ENCODE results near the gene LY6G6C. TPM values are rescaled to one million over a fixed set of nuclear protein-coding genes. Genes with fewer than 3 reads are reported as not detected.

The LY6G6C gene
- total RNA-seq, 1 donor from 2014 or later, result not detected

DNA sequence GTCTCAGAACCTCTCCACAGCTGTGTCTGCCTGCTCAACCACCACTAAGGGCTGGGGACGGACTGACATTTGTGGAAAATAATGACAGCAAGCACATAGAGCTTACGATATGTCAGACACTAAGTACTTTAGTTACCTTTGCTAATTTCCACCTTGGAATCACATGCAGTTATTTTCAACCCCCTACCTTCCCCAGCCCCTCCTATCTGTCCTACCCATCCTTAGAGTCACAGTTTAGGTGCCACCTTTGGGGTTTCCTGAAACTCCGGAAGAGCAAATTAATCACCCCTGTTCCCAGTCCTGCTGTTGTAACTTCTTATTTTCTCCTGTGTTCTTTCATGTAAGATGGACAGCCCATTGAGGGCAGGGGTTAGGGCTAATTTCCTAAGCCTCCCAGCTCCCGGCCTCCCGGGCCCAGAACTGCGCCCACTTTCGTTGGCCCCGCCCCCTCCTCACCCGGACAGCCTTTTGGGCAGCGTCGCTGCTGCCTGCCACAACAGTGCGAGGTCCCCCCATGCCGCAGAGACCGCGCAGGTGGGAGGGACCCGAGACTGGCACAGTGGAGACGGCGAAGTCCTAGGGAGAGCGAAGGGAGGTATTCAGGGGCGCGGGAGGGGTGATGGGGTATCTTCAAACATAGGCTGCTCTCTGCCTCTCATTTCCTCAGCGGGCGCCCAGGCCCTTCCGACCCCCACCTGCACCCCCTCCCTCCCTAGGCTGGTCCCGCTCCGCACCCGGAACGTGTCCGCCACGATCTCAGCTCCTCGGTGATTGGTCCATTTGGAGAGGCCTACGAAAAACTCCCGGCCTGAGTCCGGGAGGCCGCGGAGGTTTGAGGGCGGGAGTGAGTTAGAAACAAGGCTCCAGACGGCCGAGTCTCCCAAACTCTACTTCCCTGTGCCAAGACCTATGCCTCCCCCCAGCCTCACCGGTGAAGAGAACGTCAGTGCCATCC is 6.4 kb upstream of the LY6G6C start:
- FAIRE-seq (no peak), DNase-seq (ENCODE audit: low spot score in 2 of 2) (no peak)

DNA sequence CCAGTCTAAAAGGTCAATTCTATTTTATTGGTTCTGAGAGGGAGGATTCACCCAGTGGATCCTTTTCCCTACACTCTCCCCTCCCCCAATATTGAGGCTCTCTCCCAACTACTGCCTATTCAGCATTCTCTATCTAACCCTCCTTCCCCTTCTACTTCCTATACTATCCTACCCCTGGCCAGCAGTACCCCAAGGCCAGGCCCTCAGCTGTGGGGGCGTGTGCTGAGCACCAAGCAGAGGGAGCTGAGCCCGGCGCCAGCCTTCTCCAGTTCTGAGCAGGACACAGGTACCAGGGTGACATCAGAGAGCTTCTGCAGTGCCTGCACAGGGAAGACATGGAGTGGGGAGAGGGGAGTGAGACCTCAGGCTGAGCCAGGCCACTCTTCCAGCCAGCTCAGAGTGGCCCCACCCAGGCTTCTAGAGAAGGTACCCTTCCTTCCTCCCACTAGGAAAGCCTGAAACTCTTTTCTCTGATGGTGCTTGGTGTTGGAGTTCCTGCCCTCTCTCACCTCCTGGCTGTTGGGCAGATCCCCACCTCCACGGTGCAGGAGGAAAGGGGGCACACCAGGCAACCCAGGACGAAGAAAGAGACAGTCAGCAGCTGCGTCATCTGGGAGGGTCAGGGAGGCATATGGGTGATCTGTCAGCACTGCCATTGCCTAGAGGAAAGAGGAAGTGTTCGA is 5.6 kb upstream of the LY6G6C start:
- DNase-seq (ENCODE audit: low spot score in 2 of 2), result no peak
- no peak for FAIRE-seq

- DNase-seq (ENCODE audit: low spot score in 2 of 2), result no peak
- FAIRE-seq, result no peak
These were observed 4.2 kb upstream of the LY6G6C start for GRCh38 chr6:31725502-31726350.

DNA sequence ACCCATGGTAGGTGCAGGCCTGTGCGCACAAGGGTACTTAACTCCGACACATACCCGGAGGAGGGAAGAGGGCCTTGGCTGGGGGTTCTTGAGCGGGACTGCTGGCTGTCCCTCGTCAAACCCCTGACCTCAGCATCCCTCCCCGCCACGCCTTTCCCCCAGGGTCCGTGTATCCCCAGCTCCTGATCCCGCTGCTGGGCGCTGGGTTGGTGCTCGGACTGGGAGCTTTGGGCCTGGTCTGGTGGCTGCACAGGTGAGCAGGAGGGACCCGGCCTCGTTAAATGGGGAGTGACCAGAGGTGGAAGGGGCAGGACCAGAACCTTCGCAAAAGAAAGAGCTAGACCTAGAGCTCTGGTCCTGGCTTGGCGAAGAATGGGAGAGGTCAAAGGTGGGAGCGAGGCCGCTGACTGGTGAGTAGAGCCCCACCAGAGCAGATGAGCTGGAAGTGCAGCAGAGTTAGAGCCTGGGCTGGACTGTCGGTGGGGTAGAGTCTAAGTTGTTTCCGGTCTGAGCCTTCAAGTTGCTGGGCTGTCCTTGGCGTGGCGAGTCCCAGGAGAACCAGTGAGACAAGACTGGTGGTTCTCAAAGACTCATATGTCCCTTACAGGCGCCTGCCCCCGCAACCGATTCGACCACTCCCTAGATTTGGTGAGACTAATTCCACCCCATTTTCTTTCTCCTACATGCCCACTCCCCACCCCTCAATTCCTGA is 2.6 kb upstream of the LY6G6C start:
- DNase-seq (ENCODE audit: low spot score in 2 of 2) (no peak), FAIRE-seq (no peak)

- no peak for DNase-seq (ENCODE audit: low spot score in 2 of 2)
These were observed 1.9 kb upstream of the LY6G6C start, which contains the start of gene MPIG6B for GRCh38 chr6:31723245-31723979. MPIG6B (plus strand) TSS chr6:31723373; CDS start chr6:31723384, 11 bp downstream.

GRCh38 chr6:31722173-31722572 is 627 bp upstream of the LY6G6C start:
- DNase-seq (ENCODE audit: low spot score in 2 of 2), result no peak
- no peak for FAIRE-seq

More at GRCh38 chr6:31723245-31723979, 1.9 kb upstream of the LY6G6C start, which contains the start of gene MPIG6B:
- FAIRE-seq, result no peak

DNA sequence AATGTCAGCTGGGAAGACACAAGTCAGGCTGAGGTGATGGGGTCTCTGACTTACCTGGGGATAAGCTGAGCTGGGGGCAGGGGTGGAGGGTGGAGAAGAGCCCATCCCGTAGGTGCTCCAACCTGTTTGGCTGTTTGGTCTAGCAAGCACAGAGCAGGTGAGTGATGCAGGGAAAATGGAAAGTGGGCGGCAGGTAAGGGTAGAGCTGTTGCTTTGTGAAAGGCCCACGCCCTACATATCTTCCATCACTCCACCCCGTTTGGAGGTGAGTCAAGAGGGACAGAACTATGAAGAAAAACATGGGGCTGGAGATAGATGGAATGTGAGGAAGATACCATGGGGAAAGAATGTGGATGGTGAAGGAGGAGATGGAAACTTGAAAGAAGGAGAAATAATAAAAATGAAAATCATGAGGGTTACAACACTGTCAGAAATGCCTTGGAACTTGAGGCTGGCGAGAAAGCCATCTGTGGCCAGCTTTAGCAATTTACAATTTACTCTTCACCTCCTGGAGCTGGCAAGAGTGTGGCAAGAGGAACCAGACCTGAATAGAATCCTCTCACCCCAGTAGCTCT is 1.3 kb downstream of the LY6G6C start:
- FAIRE-seq (no peak), DNase-seq (ENCODE audit: low spot score in 2 of 2) (no peak)

- no peak for DNase-seq (ENCODE audit: low spot score in 2 of 2)
- FAIRE-seq, result no peak
These were observed 2.5 kb downstream of the LY6G6C start for GRCh38 chr6:31719001-31719400.

DNA sequence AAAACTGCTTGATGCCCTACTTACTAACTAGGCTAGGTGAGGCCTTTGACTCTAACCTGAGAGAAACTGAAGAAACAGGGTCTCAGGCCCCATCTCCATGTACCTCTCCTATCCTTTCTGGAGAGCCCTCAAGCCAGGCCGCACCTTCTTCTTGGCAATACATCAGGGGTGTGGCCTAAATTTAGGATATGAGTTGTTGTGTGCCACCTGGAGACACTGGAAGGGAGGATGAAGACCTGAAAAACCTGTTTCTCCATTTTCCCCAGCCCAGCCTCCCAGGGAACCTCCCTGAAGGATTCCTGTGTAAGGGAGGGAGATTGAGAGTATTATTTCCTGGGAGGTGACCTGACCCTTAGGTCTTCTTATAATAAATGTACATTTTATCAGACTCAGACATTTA is 3.3 kb downstream of the LY6G6C start:
- DNase-seq (ENCODE audit: low spot score in 2 of 2) (no peak), FAIRE-seq (no peak)

DNA sequence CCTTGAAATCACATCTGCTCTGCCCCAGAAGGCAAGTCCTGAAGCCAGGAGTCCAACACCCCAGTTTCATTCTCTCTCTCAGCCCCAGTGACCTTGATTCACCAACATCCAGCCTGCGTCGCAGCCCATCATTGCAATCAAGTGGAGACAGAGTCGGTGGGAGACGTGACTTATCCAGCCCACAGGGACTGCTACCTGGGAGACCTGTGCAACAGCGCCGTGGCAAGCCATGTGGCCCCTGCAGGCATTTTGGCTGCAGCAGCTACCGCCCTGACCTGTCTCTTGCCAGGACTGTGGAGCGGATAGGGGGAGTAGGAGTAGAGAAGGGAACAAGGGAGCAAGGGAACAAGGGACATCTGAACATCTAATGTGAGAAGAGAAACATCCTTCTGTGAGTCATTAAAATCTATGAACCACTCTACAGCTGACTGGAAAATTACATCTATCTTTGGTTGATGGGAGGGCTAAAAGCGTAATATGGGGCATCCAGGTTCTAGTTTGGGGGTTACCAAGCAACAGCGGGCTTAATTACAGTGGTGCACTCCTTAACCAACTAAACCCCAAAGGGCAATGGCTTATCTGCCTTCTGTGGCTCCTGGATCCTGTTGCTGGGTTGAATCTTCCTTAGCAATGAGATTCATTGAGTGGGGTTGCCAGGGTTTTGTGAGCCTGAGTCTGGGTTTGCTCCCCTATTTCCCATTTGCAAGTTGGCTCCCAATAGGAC is 3.9 kb downstream of the LY6G6C start:
- FAIRE-seq (no peak), DNase-seq (ENCODE audit: low spot score in 2 of 2) (no peak)

GRCh38 chr6:31715022-31715958 is 6.3 kb downstream of the LY6G6C start, which contains the start of gene LY6G6D:
LY6G6D (plus strand) TSS chr6:31715348; CDS start chr6:31715356, 8 bp downstream.
- DNase-seq (ENCODE audit: low spot score in 2 of 2), result no peak
- FAIRE-seq, result no peak

DNA sequence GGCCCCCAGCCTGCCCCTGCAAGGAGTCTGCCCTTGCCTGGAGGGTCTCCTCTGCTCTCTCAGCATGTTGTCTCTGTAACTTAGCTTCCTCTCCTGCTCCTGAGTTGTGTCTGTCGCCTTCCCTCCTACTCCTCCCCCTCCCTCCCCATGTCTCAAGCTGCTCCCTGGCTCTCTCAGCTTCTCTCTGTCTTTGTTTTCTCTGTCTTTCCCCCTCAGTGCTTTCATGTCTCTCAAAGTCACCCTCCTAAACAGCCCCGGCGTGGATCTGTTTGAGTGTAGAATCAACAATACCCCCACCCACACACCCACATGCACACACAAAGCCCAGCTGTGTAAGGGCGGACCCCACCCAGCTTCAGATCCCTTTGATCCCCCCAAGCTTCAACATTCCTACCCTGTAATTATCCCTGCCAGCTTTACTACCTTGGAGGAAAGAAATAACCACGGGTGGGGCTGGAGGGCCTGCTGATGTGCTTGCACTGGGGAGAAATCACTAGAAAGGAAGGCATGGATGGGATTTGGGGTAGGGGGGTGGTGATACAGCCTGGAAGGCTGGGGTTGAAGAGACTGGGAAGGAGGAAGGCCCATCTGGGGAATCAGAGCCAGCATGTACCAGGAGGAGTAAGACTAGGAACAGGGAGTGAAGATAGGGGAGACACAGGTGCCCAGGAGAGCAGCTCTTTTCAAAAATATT is 7.4 kb downstream of the LY6G6C start:
- FAIRE-seq (no peak), DNase-seq (ENCODE audit: low spot score in 2 of 2) (no peak)

DNA sequence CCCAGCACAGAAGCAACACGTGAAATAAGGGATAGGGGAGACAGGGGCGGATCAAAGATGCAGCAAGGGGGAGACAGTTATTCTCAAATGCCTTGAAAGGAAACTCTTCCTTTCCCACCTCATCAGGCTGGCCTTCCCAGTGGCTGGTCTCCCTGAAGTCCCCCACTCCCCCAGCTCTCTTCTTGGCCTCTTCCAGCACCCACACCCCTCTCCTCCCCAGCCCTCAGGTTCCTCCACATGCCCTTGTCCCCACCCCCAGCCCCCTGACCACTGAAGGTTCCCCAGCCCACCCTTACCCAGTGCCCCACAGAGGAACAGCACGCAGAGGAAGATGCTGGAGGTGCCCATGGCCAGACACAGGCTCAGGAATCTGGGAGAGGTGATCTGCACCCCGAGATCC is 8.1 kb downstream of the LY6G6C start:
- FAIRE-seq (no peak), DNase-seq (ENCODE audit: low spot score in 2 of 2) (no peak)

GRCh38 chr6:31712296-31712695 is 9.2 kb downstream of the LY6G6C start:
- FAIRE-seq (no peak), DNase-seq (ENCODE audit: low spot score in 2 of 2) (no peak)

DNA sequence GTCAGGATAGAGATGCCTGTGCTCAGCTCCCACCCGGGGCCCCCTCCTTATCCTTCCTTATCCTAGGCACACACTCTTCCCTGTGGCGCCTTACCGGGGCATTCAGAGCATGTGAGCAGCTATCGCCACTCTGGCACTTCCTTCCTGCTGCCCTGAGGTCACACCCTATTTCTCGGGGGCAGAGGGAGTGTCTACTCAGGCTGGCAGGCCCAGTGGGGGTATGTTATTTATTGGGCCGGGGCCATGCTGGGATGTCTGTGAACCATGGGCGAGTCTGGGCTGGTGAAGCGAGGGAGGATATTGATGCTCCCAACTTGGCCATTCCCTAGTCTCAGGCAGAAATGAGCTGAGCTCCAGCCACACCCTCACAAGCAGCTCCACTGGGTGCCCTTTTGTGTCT is 10.3 kb downstream of the LY6G6C start:
- FAIRE-seq, result no peak

GRCh38 chr6:31710523-31711219 is 10.9 kb downstream of the LY6G6C start:
- DNase-seq (ENCODE audit: low spot score in 2 of 2) (no peak), FAIRE-seq (no peak)

More for the DNA sequence above, 10.3 kb downstream of the LY6G6C start:
- no peak for DNase-seq (ENCODE audit: low spot score in 2 of 2)
